Mucosa of descending colon (tissue), 3 donors: ENCODE data around the gene AAGAB. TPM values are rescaled to one million over a fixed set of nuclear protein-coding genes. Genes with fewer than 3 reads are reported as not detected.

Experiments
- ATAC-seq: fragments of 200-7000 bp; cut with Tn5 transposase; one replicate; pipeline ENCODE4 v1.9.1; 2020; ENCODE audit warnings: mild to moderate bottlenecking, moderate library complexity
- DNase-seq, 3 donors: peaks; one replicate each; pipeline ENCODE4 v3.0.0-alpha.2; 2020
- H3K36me3 ChIP-seq: fragments of 200-600 bp; one replicate; pipeline ENCODE4 v1.8.0; 2021; ENCODE audit warnings: low read depth, mild to moderate bottlenecking
- H3K4me1 ChIP-seq: fragments of 200-600 bp; one replicate; pipeline ENCODE4 v1.8.0; 2021; ENCODE audit warnings: low read depth, mild to moderate bottlenecking
- H3K4me3 ChIP-seq: fragments of 200-600 bp; one replicate; pipeline ENCODE4 v1.8.0; 2021; ENCODE audit warnings: mild to moderate bottlenecking
- H3K9me3 ChIP-seq: fragments of 200-600 bp; one replicate; pipeline ENCODE4 v1.8.0; 2021; ENCODE audit warnings: mild to moderate bottlenecking
- CTCF ChIP-seq: fragments of 200-600 bp; IDR thresholded peaks from one replicate; pipeline ENCODE4 v1.8.0; 2022; ENCODE audit warnings: antibody characterized with exemption, mild to moderate bottlenecking
- intact Hi-C, 2 donors: fragments of 100-400 bp; cut with DNase I in 1 of 2; cut with micrococcal nuclease in 1 of 2; formaldehyde crosslinking; loops; one replicate each; pipeline versions ENCODE4 v1.11.0 to v1.11.1; 2022; cut with DNase I, micrococcal nuclease
- long read RNA-seq, 2 donors: library from polyadenylated mRNA; unstranded; transcript quantifications; one replicate each; pipeline ENCODE4 v2.0.0, GENCODE V29; 2019 to 2021
- total RNA-seq, 3 donors: library from RNA; stranded (reverse); fragmentation: NEBNext Ultra II Directional in 2 of 3; extraction: Animal tissue kit (Norgen Biotek cat#: 25700) in 2 of 3; gene quantifications; one replicate each; pipeline versions ENCODE4 v1.2.1 to v1.2.4, GENCODE V29; 2021 to 2023
- donor health status: DM: no; HTN: no; CAD: no; lungs with moderate emphysema.
- donor health status: DM: no; HTN: no; CAD: no.
- donor health status: DM: no; HTN: yes; CAD: no.

AAGAB gene
- 10 to 100 TPM; 40.5 to 52.1 (median 48.3) TPM for total RNA-seq
- long read RNA-seq, donor 1, transcript AAGAB-201 (10 exons, 2,841 nt): major isoform, 37 of 41 reads
- long read RNA-seq, donor 1, partial matches to known transcripts: 0 of 41 reads
- long read RNA-seq, donor 1, other reads (novel, unspliced or antisense): 3 of 41 reads
- long read RNA-seq, donor 2, transcript AAGAB-201 (10 exons, 2,841 nt): major isoform, 39 of 50 reads
- long read RNA-seq, donor 2, partial matches to known transcripts: 1 of 50 reads
- long read RNA-seq, donor 2, other reads (novel, unspliced or antisense): 7 of 50 reads

DNA sequence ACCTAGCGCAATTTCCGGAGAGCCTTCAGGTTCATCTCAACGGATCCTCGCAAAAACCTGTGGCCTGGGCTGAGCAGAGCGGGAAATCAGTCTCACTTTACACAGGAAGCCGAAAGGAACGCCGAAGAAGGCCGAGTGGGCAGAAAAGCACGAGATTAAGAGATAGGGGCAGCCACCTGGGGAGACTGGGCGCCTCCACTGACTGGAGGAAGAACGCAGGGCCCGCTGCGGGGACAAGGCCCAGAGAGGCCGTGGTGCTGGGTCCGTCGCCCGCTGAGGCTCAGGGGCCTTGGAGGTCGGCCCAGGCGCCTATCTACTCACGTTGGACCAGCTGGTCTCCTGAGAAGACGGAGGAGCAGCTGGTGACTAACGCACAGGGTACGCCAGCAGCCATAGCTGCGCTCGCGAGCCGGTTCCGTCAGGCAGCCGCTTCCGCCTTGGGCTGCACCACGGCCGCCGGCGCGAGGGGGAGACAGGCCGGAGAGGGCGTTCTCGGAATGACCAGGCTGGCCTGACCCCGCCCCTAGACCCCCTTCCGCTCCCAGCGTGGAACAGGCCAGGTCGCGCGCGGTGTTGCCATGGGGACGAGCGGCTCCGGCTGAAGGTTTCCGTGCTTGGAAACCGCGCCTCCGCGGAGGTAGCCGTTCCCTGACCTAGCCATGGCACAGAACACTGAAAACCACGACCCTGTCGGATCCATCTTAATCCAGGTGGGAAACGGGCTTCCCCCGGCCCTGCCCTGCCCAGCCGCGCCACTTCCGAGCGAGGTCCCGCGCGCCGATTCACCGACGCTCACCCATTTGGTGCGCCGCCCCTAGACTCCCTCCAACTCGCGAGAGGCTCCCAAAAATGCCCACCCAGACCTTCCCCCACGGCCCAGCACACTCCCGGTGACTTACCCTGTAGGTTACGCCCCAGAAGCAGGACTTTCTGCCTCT lies at the start of gene AAGAB, which contains the start of gene IQCH:
AAGAB (minus strand) TSS at position 424 of the 938 bp plus-strand sequence; CDS start at position 394, 30 bp downstream.
IQCH (plus strand) TSS at position 549 of the 938 bp plus-strand sequence; CDS start at position 660, 111 bp downstream.
- TF ChIP-seq CTCF: no peak
- H3K4me1 ChIP-seq: peaks cover 13% of the 10 kb centered on the region
- intact Hi-C loops: no loop called here
- peak within 1 kb of the TSS; percentile 93 for H3K4me3 ChIP-seq
- peak; percentile 99 for ATAC-seq
- no peaks in the 10 kb centered on the region for H3K36me3 ChIP-seq
- no peaks in the 10 kb centered on the region for H3K9me3 ChIP-seq
- DNase-seq: peak; percentile 98 to 100 (median 99)

GRCh38 chr15:67303490-67304363 lies 49.3 kb upstream of the AAGAB start:
- H3K36me3 ChIP-seq: no peaks in the 10 kb centered on the region
- H3K9me3 ChIP-seq: no peaks in the 10 kb centered on the region
- H3K4me3 ChIP-seq: no peak overlapping the region
- TF ChIP-seq CTCF: no peak
- intact Hi-C loops: loop anchor here (2.0 to 10.0 kb wide), 2 partner anchors 357 to 359 kb away; no protein-coding TSS in a partner anchor
- H3K4me1 ChIP-seq: no peaks in the 10 kb centered on the region
- DNase-seq (peak in 1 of 3 donors; percentile 40), ATAC-seq (peak; percentile 48)

GRCh38 chr15:67300266-67301025 lies 46.0 kb upstream of the AAGAB start:
- intact Hi-C loops: loop anchor here in 1 of 2 donors (10.0 kb wide), 1 partner anchor 356 kb away; no protein-coding TSS in a partner anchor
- ATAC-seq: no peak
- Histone ChIP-seq H3K36me3 (no peaks in the 10 kb centered on the region), H3K9me3 (no peaks in the 10 kb centered on the region), H3K4me3 (no peak overlapping the region), H3K4me1 (no peaks in the 10 kb centered on the region)
- no peak for DNase-seq
- TF ChIP-seq CTCF: no peak

DNA sequence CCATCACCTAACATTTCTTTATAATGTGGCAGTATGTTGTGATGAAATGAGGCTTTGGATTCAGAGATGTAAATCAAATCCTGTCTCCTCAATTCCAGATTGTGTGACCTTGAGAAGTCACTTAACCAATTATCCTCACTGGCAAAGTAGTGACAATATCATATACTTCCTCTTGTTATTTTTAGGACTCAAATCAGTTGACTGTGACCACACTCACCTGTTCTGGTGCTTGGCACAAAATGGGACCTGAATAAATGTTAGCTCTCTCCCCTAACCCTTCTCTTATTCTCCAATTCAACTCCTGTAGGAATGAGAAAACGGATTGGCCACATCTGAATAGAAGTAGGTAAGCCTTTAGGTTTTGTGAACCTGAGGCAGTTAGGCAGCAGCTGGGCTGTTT lies 42.2 kb upstream of the AAGAB start:
- no peak for ATAC-seq
- DNase-seq: no peak
- TF ChIP-seq CTCF: no peak

More for the DNA sequence above, 42.2 kb upstream of the AAGAB start:
- Histone ChIP-seq H3K9me3 (no peaks in the 10 kb centered on the region), H3K4me1 (no peaks in the 10 kb centered on the region), H3K4me3 (no peak overlapping the region), H3K36me3 (no peaks in the 10 kb centered on the region)
- intact Hi-C loops: no loop called here
